Measurements from ENCODE around the gene TMEM44.
"Not testable (repeated sequence)": the region's sequence is repeated elsewhere in the genome, so short reads cannot be mapped to it uniquely, and the experiment has no call there.

TMEM44 gene

DNA sequence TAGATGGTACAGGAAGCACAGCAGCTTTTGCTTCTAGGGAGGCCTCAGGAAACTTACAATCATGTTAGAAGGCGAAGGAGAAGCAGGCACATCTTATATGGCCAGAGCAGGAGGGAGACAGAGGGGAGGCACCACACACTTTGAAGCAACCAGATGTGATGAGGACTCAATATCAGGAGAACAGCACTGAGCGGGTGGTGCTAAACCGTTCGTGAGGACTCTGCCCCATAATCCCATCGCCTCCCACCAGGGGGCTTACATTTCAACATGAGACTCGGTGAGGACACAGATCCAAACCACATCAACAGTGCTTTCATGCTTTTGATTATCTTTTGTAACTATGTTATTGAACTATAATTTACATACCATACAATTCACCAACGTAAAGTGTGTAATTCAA lies 7.6 kb upstream of the TMEM44 start:
- peak; percentile 13 to 27 for DNase-seq

DNA sequence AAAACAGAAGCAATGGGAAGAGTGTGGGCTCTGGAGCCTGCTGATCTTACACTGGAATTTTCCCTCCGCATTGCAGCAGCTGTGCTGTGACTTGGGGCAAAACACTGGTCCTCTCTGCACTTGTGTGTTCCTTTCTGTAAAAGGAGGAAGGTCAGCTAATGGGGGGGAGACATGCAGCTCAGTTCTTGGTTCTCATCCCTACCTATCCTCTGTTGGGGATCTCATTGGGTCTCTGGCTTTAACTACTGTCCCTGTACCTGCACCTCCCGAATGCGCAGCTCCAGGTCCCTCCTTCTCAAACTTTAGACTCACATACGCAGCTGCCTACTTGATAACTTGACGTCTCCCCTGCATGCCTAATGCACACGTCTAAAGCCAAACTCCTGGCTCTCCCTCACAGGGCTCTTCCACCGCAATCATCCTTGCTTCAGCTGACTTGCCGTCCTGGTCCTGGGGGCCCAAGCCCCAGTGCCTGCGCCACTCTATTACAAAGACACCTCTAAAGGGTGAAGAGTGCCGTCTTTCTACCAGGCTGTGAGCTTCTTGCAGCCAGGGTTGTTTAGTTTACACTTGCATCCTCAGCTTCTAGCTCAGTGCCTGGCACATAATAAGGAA lies 5.9 kb upstream of the TMEM44 start:
- no peak for DNase-seq

DNA sequence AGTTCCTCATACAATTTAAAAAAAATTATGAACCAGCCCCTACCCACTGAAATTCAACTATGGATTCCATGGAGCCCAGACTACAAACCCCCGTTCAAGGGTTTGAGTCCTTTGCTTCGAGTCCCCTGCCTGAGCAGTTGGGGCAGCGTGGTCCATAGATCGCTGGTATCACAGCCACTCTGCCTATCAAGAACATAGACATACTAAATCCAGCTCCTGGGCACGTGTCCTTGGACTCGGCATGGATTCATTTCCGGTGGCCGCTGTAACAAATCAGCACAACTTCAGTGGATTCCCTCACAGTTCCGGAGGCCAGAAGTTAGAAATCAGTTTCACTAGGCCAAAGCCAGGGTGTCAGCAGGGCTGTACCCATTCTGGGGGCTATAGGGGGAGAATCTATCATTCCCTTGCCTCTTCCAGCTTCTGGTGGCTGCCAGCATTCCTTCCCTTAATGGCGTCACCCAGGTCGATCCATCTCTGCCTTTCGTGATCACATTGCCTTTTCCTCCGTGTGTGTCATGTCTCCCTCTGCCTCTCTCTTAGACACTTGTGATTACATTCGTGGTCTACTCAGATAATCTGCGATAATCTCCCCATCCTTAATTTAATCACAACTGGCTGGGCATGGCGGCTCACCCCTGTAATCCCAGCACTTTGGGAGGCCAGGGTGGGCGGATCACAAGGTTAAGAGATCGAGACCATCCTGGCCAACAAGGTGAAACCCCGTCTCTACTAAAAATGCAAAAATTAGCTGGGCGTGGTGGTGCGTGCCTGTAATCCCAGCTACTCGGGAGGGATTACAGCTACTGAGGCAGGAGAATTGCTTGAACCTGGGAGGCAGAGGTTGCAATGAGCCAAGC lies 4.6 kb upstream of the TMEM44 start:
- DNase-seq = no peak

DNA sequence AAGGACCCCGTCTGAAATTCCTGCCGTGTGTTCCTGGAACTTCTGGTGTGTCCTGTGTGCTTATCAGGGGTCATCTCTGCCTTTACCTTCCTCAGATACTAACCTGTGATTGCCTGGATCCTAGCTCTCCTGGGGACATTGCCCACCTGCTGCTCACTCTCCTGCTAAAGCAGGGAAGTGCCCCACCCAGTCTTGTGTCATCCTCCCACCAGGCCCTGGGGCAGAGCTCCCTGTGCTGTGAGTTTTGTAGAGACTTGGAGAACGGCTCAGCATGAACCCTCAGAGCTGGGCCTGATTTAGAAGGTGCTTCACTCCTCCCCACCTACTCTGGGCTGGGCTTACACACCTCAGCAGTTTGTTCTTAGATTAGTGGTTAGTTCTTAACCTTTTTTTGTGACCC lies 3.8 kb upstream of the TMEM44 start:
- no peak for DNase-seq

DNA sequence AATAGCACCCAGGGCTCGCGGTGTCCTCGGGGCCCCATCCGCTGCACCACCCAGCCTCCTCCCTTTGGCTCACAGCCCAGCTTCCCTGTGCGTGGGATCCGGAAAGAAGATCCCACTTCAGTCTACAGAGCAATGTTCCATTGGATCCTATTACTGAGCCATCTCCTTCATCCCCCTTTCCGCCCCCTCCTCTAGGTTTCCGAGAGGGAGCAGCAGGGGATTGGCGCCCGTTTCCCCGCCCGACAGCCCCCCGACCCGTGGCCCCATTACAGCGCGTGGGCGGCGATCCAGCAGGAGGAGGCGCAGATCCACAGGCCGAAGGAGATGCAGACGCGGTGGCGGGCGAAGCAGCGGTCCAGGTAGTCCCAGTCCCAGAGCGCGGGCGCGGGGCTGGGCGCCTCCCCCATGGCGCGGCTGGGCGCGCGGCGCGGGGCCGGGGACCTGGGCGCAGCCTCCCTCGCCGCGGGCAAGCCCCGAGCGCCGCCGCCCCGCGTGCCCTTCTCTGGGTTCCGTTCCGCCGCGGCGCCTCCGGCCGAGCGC lies 340 bp downstream of the TMEM44 start:
- peak in 1 of 2 donors; percentile 2 for DNase-seq

DNA sequence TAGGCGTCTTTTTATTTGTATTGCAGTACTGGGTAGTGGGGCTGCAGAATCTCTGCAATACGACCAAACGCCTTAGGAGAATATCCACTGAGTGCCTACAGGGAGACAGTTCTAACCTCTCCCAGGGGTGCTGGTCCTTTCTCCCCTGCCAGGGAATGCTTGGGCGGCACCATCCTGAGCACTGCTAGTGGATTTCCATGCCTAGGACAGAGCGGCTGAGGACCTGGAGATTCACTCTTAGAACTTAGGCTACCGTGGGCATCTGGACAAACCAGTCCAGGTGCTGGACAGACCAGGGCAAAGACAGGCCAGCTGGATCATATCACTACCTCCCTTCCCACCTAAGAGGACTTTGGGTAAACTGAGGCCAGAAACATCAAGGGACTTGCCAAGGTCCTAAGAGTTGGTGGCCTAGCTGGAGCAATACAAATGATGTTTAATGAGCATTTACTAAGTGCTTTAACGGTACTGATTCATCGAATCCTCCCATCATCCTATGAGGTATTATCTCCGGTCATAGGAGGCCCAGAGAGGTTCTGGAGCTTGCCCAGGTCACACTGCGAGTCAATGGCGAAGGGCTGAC lies 902 bp downstream of the TMEM44 start:
- DNase-seq = no peak

DNA sequence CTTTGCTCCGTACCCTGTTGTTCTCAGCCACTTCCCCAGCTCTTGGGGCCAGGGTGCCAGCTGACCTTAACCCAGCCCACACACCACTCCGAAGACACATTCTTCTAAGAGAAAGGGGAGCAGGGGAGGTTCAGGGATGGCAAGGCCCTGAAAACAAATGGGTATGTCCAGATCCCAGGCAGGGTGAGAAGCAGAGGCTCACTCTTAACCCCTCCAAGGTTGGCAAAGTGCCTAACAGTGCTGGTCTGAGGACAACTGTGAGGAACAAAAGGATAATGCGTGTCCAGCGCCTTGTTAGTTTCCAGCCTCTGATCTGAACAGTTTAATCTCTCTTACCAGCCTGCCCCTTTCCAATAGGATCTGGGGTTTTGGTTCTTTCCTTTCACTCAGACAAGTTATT lies 1.5 kb downstream of the TMEM44 start:
- no peak for DNase-seq

DNA sequence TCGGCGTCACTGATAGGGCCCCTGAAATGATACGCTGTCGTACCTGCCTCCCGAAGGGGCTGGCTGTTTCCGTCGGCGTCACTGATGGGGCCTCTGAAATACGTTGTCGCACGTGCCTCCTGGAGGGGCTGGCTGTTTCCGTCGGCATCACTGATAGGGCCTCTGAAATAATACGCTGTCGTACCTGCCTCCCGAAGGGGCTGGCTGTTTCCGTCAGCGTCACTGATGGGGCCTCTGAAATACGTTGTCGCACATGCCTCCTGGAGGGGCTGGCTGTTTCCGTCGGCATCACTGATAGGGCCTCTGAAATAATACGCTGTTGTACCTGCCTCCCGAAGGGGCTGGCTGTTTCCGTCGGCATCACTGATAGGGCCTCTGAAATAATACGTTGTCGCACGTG lies 2.5 kb downstream of the TMEM44 start:
- DNase-seq = not testable (repeated sequence)

DNA sequence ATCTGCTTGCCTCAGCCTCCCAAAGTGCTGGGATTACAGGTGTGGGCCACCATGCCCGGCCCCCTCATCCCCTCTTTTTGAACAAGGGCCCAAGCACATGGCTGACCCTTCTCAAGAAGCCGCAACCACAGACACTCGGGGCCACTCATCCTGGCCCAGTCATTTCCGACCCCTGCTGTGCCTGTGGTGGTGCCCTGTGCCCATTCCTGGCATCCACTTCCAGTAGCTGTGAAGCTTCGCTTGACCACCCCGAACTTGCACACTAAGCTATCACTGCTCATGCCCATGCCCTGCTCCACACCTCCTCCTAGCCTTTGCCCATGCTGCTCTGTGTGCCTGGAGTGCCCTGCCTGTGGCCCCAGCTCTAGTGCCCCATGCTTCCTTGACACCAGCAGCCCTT lies 8.3 kb downstream of the TMEM44 start:
- DNase-seq = no peak

DNA sequence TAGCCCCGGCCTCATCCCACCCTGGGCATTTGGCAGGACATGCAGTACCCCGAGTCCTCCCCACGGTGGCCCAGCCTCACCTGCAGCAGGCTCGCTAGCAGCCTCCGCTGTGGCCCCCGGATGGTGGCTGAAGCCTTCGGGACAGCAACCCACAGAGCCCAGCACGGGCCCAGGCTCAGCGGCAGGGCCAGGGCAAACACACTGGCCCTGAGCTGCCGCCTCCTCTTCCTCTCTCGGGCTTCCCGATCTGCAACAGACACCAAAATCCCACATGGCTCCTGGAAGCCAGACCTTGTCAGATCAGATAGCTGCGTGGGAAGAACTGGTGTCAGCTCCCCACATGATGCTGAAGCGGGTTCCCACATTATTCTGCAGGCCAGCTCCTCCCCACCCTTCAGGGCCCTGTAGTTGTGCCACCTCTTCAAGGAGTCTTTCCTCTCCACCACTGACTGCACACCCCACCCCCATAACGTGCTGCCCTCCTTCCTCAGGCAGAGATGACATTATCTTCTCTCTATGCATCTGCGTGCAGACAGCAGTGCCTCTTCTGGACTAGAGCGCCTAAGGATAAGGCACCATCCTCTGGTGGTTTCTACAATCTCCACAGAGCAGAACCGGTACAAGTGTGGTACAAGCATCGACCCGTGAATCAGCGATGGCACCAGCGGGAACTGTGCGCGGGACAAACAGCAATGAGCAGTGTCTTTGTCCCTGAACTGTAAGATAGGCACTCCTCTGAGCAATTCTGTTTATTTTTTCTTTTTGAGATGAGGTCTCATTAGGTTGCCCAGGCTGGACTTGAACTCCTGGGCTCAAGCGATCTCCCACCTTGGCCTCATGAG lies 9.5 kb downstream of the TMEM44 start:
- DNase-seq = no peak

DNA sequence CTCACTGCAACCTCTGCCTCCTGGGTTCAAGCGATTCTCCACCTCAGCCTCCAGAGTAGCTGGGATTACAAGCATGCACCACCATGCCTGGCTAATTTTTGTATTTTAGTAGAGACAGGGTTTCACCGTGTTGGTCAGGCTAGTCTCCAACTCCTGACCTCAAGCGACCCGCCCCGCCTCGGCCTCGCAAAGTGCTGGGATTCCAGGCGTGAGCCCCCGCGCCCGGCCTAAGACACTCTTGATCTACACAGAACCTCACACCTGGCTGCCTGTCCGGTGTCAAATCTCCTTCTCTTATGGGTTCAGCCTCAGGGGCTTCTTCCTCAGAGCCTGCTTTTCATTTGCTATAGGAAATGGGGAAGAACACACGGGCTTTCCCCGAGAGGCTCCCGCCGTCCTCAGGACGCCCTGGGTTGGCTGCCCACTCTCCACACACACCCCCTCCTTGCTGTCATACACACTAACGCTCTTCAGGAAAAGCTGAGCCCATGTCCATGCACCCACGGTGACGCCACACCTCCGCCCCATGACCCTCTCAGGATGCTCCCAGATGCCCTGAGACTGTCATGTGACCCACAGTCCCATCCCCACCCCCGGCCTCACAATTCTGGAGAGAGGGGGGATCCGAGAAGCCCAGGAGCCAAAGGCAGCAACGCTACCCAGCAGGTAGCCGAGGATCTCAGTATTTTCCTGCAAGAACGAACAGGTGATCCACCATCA lies 10.4 kb downstream of the TMEM44 start:
- no peak for DNase-seq

DNA sequence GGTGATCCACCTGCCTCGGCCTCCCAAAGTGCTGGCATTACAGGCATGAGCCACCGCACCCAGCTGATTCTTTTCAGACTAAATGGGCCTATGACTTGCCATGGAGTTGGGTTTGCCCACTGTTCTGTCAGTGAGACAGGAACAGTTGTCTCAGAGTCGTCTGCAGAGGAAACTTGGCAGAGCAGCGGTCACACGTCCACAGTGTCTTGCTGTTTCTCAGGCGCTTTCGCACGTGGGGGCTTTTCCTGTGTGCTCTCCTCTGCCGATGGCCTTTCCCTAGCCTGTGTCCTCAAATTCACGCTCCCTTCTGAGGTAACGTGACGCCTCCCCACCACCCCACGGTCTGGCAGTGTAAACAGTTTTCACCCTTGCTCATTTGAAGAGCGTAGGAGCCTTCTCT lies 11.3 kb downstream of the TMEM44 start:
- DNase-seq = no peak

DNA sequence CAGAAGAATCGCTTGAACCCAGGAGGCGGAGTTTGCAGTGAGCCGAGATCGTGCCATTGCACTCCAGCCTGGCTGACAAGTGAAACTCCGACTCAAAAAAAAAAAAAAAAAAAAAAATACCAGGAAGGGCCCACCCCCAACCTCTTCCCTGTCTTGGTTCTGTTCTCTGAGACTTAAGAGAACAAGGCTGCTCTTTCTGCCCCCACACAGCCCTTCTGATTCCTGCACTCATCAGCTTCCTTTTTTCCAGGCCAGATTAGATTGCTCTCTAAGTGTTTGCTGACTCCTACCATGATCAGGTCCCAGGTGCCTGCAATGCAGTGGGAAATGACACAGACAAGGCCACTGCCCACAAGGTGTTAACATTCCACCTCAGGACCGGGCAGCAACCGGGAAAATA lies 13.0 kb downstream of the TMEM44 start:
- no peak for DNase-seq

DNA sequence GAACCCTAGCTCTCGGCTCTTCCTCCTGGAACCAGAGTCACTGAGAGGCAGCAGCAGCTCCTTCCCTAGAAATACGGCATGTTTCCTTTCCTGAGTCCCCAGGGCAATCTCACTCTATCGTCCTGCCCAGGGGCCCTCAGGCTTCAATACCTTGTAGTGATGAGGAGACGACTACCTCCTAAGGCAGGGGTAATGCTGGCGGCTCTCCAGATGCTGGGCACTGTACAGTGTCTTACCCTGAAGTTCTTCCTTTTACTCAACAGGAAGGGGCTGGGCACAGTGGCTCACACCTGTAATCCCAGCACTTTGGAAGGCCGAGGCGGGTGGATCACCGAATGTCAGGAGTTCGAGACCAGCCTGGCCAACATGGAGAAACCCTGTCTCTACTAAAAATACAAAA lies 13.5 kb downstream of the TMEM44 start:
- no peak for DNase-seq

DNA sequence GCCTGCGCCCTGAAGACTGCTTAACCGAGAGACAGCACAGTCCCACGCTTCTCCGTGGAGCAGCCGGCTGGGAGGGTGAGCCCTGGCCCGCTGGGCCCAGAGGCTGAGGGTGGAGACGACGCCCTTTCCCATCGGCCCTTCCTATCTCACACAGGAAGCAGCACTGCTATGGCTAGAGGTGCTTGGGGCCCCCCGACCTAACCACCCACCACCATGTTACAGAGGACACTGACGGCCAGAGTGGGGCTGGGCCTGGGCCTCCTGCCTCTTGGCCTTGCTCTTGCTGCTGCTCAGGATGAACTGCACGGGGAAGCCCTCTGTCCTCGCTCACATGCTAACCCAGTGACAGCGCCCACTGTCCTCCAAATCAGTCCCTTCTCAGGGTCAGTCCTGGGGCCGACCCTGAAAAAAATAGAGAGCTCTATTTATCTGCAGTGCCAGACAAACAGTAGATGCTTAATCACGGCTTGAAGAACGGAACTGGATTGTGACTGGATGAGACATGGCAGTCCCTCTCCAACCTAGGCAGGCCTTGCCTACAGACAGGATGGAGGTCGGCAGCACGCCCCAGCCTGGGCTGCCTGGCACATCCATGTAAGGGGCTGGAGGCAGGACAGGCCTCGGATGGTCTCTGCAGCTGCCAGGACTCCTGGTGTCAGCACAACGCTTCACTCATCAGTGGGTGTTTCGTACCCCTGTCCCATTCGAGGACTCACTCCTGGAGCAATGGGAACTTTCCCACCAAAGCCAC lies 14.2 kb downstream of the TMEM44 start:
- no peak for DNase-seq

DNA sequence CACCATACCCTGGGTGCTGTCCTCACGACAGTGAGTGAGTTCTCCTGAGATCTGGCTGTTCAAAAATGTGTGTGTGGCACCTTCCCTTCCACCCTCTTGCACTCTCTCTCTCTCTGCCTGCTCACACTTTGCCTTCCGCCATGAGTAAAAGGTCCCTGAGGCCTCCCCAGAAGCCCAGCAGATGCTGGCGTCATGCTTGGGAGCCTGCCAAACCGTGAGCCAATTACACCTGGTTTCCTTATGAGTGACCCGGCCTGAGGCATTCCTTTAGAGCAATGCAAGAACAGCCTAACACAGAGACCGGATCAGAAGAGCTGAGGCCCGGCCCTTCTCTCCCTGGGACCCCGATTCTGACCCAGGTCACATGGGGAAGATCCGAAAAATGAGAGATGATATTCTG lies 15.4 kb downstream of the TMEM44 start:
- no peak for DNase-seq

DNA sequence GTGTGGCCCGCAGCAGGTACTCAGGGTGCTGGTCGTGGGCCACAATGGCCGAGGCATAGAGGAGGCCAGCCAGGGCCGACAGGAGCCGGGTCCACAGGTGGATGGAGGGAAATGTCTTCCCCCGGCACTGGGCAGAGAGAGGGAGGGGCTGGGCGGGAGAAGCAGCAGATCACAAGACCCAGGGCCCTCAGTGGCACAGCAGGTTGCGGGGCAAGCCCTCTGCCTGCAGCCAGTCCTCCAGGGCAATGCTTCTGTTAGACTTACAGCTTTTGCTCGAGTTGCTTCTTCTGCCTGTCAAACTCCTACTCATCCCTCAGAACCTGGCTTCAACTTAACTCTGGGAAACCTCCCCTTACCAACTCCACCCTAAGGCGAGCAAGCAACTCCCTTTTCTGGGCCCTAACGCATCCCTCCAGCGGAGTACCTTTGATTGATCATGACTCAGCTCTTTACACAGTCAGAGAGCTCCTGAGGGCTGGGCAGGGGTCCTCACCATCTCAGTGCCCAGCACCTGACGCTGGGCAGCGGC lies 16.0 kb downstream of the TMEM44 start:
- no peak for DNase-seq

DNA sequence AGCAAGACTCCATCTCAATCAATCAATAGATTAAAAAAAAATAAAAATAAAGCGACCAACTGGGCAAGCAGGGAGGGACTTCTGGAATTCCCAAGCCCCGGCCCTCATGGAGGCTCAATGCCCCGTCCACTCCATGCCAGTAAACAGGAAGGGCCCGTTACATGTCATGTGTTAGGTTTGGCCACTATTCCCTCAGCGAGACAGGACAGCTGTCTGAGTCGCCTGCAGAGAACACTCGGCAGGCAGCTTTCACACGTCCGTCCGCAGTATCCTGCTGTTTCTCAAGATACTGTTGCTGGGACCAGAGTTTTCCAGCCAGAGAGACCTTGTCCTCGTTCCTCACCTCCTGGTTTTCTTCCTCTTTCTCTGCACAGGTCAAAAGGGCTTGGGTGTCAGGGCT lies 18.0 kb downstream of the TMEM44 start:
- no peak for DNase-seq

DNA sequence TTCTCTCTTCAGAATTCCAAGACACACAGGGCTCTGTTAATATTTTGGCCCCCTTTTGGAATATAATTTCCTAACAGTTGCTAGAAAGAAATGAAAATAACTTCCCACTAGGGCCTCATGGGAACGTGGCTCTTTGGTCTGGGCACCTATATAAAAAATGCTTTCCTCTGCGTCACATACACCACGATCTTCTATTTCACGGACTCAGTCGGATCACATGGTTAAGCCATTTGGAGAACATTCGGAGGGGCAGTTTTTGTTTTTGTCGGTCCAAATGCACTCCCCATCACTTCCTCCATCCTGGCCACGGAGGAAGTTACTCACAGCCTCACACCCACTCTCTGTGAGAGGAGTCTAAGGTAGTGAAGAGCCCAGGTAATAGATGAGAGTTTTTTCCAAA lies 21.0 kb downstream of the TMEM44 start:
- no peak for DNase-seq

DNA sequence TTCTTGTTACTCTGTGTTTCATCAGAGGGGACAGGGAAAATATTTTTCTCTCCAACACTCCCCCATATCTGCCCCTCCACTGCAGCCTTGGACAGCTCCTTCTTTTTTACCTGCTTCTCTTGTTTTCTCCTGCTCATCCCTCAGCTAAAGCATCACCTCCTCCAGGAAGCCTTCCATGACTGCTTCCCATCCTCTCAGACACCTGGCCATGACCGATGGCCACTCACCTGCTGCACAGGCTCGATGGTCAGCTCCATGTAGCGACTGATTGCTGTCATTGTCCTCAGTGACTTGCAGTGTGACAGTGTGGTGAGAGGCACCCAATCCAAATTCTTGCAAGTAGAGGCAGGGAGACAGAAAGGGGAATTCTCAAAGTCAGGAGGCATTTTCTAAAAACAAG lies 22.5 kb downstream of the TMEM44 start:
- DNase-seq = no peak

DNA sequence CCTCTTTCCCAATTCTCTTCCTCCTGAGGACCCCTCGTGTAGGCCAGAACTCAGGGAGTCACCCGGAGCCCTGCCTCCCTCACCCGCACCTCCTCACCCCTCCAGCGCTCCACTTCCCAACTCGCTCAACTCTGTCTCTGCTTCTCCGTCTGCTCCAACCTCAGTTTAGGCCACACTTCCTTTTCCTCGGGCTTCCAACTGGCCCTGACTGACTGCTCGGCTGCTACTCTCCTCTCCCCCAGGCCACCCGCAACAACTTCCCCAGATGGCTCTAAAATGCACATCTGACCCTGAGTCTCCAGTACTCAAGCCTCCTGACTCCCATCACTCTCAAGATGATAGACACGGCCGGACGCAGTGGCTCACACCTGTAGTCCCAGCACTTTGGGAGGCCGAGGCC lies 23.6 kb downstream of the TMEM44 start:
- DNase-seq = no peak

Data from stimulated activated CD4-positive, alpha-beta T cell treated with anti-CD3 and anti-CD28 coated beads, Interleukin-2, amount 100 ng/mL, for 48 hours (primary cell).